ENCODE results near the gene PPP2R1B. TPM values are rescaled to one million over a fixed set of nuclear protein-coding genes. Genes with fewer than 3 reads are reported as not detected.

The PPP2R1B gene
- total and polyA plus RNA-seq, 4 donors: 33.2 to 316 (median 52.5) TPM

DNA sequence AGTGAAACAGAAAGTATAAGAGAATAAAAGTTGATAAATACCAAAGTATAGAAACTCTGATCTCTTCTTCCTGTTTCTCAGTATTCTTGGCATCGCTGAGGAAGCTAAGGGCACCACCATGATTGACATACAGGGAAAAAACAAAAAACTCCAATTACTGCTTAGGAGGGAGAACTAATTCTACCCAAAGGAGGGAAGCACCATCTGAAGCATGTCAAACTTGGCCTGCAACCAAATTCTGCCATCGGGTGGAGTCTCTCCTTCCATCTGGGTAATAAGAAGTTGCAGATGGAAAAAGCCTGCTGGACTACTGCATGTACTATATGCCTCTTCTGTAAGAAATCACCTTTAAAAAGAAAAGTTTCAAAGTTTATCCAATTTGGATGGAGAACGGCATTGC, 30.5 kb upstream of the PPP2R1B start:
- peaks cover 4 to 44% (median 19%) of the 10 kb centered on the region in 4 donors for H3K4me1 ChIP-seq (ENCODE audit: control insufficient read depth in 4 of 4, insufficient read depth in 4 of 4, low read length in 3 of 4)
- no peaks in the 10 kb centered on the region for H3K27me3 ChIP-seq (ENCODE audit: control insufficient read depth in 4 of 4, insufficient read depth in 4 of 4, low read length in 3 of 4)
- WGBS: 70% methylated on average over 3 of the region's 3 CpGs
- H3K9ac ChIP-seq (ENCODE audit: low read depth in 1 of 2, low read length in 2 of 2): no peak overlapping the region
- peaks cover 0 to 6% (median 1%) of the 10 kb centered on the region in 4 donors for H3K36me3 ChIP-seq (ENCODE audit: control insufficient read depth in 4 of 4, insufficient read depth in 3 of 4, low read depth in 1 of 4, low read length in 3 of 4)
- H3K27ac ChIP-seq (ENCODE audit: low read depth in 1 of 2, low read length in 2 of 2): peak overlapping the region; percentile 70 to 81
- H3K4me3 ChIP-seq (ENCODE audit: low read depth in 1 of 3, low read length in 3 of 3): no peak overlapping the region
- no peak for DNase-seq (ENCODE audit: low spot score)
- H3K9me3 ChIP-seq (ENCODE audit: control insufficient read depth in 4 of 4, low read length in 3 of 4): peaks cover 0 to 6% (median 0%) of the 10 kb centered on the region in 4 donors
- no peak for TF ChIP-seq ZBTB33 (IDR thresholded peaks at IDR 0.05)
- TF ChIP-seq EGR1 (IDR thresholded peaks at IDR 0.05; ENCODE audit: low read depth in 2 of 2): no peak
- TF ChIP-seq FOXA2 (IDR thresholded peaks at IDR 0.05): no peak
- TF ChIP-seq HNF4G (IDR thresholded peaks at IDR 0.05): no peak
- TF ChIP-seq, protein P1, sequence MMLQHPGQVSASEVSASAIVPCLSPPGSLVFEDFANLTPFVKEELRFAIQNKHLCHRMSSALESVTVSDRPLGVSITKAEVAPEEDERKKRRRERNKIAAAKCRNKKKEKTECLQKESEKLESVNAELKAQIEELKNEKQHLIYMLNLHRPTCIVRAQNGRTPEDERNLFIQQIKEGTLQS (IDR thresholded peaks at IDR 0.05): no peak
- TF ChIP-seq CTCF (IDR thresholded peaks at IDR 0.05; ENCODE audit: low read depth, low read length, missing input control): no peak
- TF ChIP-seq, protein P2, sequence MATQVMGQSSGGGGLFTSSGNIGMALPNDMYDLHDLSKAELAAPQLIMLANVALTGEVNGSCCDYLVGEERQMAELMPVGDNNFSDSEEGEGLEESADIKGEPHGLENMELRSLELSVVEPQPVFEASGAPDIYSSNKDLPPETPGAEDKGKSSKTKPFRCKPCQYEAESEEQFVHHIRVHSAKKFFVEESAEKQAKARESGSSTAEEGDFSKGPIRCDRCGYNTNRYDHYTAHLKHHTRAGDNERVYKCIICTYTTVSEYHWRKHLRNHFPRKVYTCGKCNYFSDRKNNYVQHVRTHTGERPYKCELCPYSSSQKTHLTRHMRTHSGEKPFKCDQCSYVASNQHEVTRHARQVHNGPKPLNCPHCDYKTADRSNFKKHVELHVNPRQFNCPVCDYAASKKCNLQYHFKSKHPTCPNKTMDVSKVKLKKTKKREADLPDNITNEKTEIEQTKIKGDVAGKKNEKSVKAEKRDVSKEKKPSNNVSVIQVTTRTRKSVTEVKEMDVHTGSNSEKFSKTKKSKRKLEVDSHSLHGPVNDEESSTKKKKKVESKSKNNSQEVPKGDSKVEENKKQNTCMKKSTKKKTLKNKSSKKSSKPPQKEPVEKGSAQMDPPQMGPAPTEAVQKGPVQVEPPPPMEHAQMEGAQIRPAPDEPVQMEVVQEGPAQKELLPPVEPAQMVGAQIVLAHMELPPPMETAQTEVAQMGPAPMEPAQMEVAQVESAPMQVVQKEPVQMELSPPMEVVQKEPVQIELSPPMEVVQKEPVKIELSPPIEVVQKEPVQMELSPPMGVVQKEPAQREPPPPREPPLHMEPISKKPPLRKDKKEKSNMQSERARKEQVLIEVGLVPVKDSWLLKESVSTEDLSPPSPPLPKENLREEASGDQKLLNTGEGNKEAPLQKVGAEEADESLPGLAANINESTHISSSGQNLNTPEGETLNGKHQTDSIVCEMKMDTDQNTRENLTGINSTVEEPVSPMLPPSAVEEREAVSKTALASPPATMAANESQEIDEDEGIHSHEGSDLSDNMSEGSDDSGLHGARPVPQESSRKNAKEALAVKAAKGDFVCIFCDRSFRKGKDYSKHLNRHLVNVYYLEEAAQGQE (IDR thresholded peaks at IDR 0.05): no peak
- no peak for TF ChIP-seq YY1 (IDR thresholded peaks at IDR 0.05)
- TF ChIP-seq NR2F2 (IDR thresholded peaks at IDR 0.05): no peak
- TF ChIP-seq TAF1 (conservative IDR thresholded peaks at IDR 0.05): no peak

- Histone ChIP-seq H3K9me3 (ENCODE audit: control insufficient read depth in 4 of 4, low read length in 3 of 4) (peaks cover 0 to 6% (median 0%) of the 10 kb centered on the region in 4 donors), H3K27ac (ENCODE audit: low read depth in 1 of 2, low read length in 2 of 2) (peak overlapping the region; percentile 70 to 81), H3K9ac (ENCODE audit: low read depth in 1 of 2, low read length in 2 of 2) (no peak overlapping the region), H3K36me3 (ENCODE audit: control insufficient read depth in 4 of 4, insufficient read depth in 3 of 4, low read depth in 1 of 4, low read length in 3 of 4) (peaks cover 0 to 6% (median 1%) of the 10 kb centered on the region in 4 donors), H3K4me3 (ENCODE audit: low read depth in 1 of 3, low read length in 3 of 3) (peak overlapping the region in 2 of 3 donors; percentile 3 to 28), H3K27me3 (ENCODE audit: control insufficient read depth in 4 of 4, insufficient read depth in 4 of 4, low read length in 3 of 4) (no peaks in the 10 kb centered on the region), H3K4me1 (ENCODE audit: control insufficient read depth in 4 of 4, insufficient read depth in 4 of 4, low read length in 3 of 4) (peaks cover 5 to 44% (median 23%) of the 10 kb centered on the region in 4 donors)
- 66% methylated on average over 7 of the region's 7 CpGs for WGBS
- TF ChIP-seq, protein P2 (IDR thresholded peaks at IDR 0.05): peak; percentile 25
- peak in 1 of 2 donors; percentile 40 for TF ChIP-seq JUND (IDR thresholded peaks at IDR 0.05)
- TF ChIP-seq, protein P1 (IDR thresholded peaks at IDR 0.05): no peak
- no peak for TF ChIP-seq FOXA1 (IDR thresholded peaks at IDR 0.05)
- TF ChIP-seq RAD21 (IDR thresholded peaks at IDR 0.05): peak in 1 of 2 donors; percentile 16
- no peak for TF ChIP-seq CTCF (IDR thresholded peaks at IDR 0.05; ENCODE audit: low read depth, low read length, missing input control)
- TF ChIP-seq RXRA (IDR thresholded peaks at IDR 0.05): peak; percentile 53 to 67
- TF ChIP-seq HNF4A (conservative IDR thresholded peaks at IDR 0.05): peak; percentile 49 to 51
- TF ChIP-seq GABPA (IDR thresholded peaks at IDR 0.05 in 1 of 2, conservative IDR thresholded peaks at IDR 0.05 in 1 of 2): no peak
- TF ChIP-seq SP1 (IDR thresholded peaks at IDR 0.05): peak; percentile 49
- DNase-seq (ENCODE audit: low spot score): no peak
Observed at GRCh38 chr11:111795334-111795985, 29.3 kb upstream of the PPP2R1B start.

Measured in liver (tissue), 9 donors.